MCF 10A (cell line): ENCODE results near the gene CAMSAP2. TPM values are rescaled to one million over a fixed set of nuclear protein-coding genes. Genes with fewer than 3 reads are reported as not detected.

Source experiments
- BruUV-seq: library from RNA; stranded (reverse); fragments of 400-500 nt; replicated peaks from 2 replicates; lab custom pipeline; 2021; lab: Mats Ljungman, UMichigan
- CTCF ChIA-PET: fragments of 300-600 bp; sonication (Branson Sonifier 250); formaldehyde crosslinking; extraction: SDS; loops from one replicate; lab custom pipeline; 2021; ENCODE audit warnings: antibody characterized with exemption, inconsistent platforms; lab: Yijun Ruan, JAX
- POLR2A ChIA-PET: fragments of 300-600, 350-650 bp; sonication (Branson Sonifier 250); formaldehyde crosslinking; extraction: SDS; loops from one replicate; lab custom pipeline; 2020; ENCODE audit warnings: antibody characterized with exemption, inconsistent platforms; lab: Yijun Ruan, JAX
- DNase-seq: peaks from one replicate; pipeline ENCODE4 v3.0.0-alpha.2; 2018; ENCODE audit not compliant: unreplicated experiment
- H3K27ac Mint-ChIP-seq: one replicate; pipeline ENCODE4 v1.8.0; 2022; ENCODE audit warnings: mild to moderate bottlenecking, low read depth, mixed read lengths; ENCODE audit not compliant: unreplicated experiment
- H3K27me3 Mint-ChIP-seq: one replicate; pipeline ENCODE4 v1.8.0; 2022; ENCODE audit warnings: mixed read lengths; ENCODE audit not compliant: insufficient read depth, unreplicated experiment
- H3K36me3 Mint-ChIP-seq: one replicate; pipeline ENCODE4 v1.8.0; 2022; ENCODE audit warnings: mild to moderate bottlenecking, moderate library complexity, mixed read lengths; ENCODE audit not compliant: insufficient read depth, unreplicated experiment
- H3K4me1 Mint-ChIP-seq: one replicate; pipeline ENCODE4 v1.8.0; 2022; ENCODE audit warnings: mixed read lengths; ENCODE audit not compliant: insufficient read depth, unreplicated experiment
- H3K4me3 Mint-ChIP-seq: one replicate; pipeline ENCODE4 v1.8.0; 2022; ENCODE audit warnings: mild to moderate bottlenecking, moderate library complexity, mixed read lengths; ENCODE audit not compliant: unreplicated experiment
- H3K9me3 Mint-ChIP-seq: one replicate; pipeline ENCODE4 v1.8.0; 2022; ENCODE audit warnings: mixed read lengths; ENCODE audit not compliant: unreplicated experiment
- intact Hi-C: fragments of 100-400 bp; cut with micrococcal nuclease; formaldehyde crosslinking; loops from 2 replicates; pipeline ENCODE4 v1.14.1; 2022
- total RNA-seq: library from RNA; stranded (reverse); gene quantifications from 2 replicates; pipeline ENCODE4 v1.2.3, GENCODE V29; 2022
- TF ChIP-seq, protein P1 (sequence below): fragments of 200-600 bp; IDR thresholded peaks from one replicate; pipeline ENCODE4 v1.8.0; 2022; ENCODE audit warnings: antibody characterized with exemption, mild to moderate bottlenecking; ENCODE audit not compliant: unreplicated experiment

Gene CAMSAP2
- total RNA-seq, 1 experiment from 2014 or later = 209 TPM

DNA sequence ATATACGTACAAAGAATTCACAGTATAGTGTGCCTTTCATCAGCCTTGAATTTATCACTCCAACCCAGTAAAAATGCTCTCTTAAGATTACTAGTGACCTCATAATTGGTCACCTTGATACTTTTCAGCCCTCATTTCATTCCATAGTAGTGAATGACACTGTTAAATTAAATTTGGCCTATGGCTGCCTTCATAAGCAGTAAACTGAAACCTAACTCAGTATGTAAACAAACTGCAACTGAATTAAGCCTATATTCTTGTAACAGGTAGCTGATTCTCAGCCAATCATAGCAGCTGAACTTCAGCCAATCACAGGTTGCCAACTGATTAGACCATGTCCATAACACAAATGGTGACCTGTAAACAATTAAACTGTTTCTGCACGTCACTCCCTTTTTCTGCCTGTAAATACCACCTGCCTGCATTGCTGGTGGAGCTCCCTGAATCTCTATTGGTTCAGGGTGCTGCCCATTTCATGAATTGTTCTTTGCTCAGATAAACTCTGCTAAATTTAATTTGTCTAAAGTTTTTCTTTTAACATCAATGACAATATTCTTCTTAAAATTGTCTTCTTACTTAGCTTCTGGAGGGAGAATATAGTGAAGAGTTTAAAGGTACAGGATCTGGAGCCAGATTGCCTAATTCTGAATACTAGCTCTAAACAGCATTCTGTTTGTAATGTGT, 24.0 kb upstream of the CAMSAP2 start:
- POLR2A ChIA-PET = interaction anchor here (0.6 to 5.1 kb wide), 6 partner anchors 9 to 45 kb away, joined by 3 to 31 read pairs (median 4); partner anchors contain the start of genes CAMSAP2 and DDX59
- peaks cover 7% of the 10 kb centered on the region for H3K9me3 Mint-ChIP-seq
- no peaks in the 10 kb centered on the region for H3K36me3 Mint-ChIP-seq
- no peak overlapping the region for H3K27ac Mint-ChIP-seq
- no TSS peak for BruUV-seq
- intact Hi-C loops = no loop called here
- TF ChIP-seq, protein P1, sequence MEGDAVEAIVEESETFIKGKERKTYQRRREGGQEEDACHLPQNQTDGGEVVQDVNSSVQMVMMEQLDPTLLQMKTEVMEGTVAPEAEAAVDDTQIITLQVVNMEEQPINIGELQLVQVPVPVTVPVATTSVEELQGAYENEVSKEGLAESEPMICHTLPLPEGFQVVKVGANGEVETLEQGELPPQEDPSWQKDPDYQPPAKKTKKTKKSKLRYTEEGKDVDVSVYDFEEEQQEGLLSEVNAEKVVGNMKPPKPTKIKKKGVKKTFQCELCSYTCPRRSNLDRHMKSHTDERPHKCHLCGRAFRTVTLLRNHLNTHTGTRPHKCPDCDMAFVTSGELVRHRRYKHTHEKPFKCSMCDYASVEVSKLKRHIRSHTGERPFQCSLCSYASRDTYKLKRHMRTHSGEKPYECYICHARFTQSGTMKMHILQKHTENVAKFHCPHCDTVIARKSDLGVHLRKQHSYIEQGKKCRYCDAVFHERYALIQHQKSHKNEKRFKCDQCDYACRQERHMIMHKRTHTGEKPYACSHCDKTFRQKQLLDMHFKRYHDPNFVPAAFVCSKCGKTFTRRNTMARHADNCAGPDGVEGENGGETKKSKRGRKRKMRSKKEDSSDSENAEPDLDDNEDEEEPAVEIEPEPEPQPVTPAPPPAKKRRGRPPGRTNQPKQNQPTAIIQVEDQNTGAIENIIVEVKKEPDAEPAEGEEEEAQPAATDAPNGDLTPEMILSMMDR = no peak
- H3K4me3 Mint-ChIP-seq = no peak overlapping the region
- DNase-seq = no peak
- H3K27me3 Mint-ChIP-seq = no peaks in the 10 kb centered on the region
- CTCF ChIA-PET = interaction anchor here (0.5 to 1.1 kb wide), 5 partner anchors 8 to 274 kb away, joined by 3 to 5 read pairs (median 3); no protein-coding TSS in a partner anchor
- H3K4me1 Mint-ChIP-seq = peaks cover 5% of the 10 kb centered on the region

DNA sequence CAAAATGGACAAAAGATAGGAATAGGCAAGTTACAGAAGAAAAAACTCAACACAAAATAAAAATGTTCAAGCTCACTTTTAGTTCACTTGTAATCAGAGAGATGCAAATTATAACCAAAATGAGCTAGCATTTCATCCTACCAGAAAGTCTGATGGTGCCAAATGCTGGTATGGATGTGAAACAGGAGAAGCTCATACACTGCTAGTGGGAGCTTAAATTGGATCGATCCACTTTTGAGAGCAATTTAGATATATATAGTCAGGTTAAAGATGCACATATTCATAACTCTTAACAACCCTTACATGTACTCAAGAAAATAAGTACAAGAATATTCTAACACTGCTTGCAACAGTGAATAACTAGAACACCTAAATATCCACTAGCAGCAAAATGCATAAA, 18.5 kb upstream of the CAMSAP2 start:
- TF ChIP-seq, protein P1 = no peak
- intact Hi-C loops = no loop called here
- no TSS peak for BruUV-seq
- Mint-ChIP-seq H3K9me3 (no peaks in the 10 kb centered on the region), H3K4me1 (no peaks in the 10 kb centered on the region), H3K27ac (no peak overlapping the region), H3K36me3 (no peaks in the 10 kb centered on the region), H3K4me3 (no peak overlapping the region), H3K27me3 (no peaks in the 10 kb centered on the region)
- ChIA-PET POLR2A (interaction anchor here (1.1 to 1.7 kb wide), 4 partner anchors 15 to 50 kb away, joined by 3 to 6 read pairs (median 4); partner anchors contain the start of genes CAMSAP2 and DDX59), CTCF (interaction anchor here (1.3 to 2.0 kb wide), 3 partner anchors 8 to 98 kb away, joined by 4 to 9 read pairs (median 7); no protein-coding TSS in a partner anchor)
- DNase-seq = no peak

DNA sequence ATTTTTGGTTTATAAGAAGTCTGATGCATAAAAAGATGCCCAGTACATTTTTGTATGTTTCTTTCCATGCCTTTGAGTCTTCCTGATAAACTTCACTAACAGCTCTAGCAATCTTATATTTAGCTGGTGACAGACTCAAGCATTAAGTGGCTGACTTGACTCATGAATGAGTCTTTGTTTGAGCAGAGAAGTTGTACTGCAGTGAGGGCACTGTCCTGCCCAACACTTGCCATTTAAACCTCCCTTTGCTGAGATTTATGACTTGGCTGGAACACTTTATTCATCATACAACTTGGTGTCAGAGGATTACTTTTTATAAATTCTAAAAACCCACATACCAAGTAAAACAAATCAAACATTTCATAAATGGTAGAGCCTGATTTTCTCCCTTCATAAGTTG, 14.6 kb upstream of the CAMSAP2 start:
- Mint-ChIP-seq H3K36me3 (no peaks in the 10 kb centered on the region), H3K4me1 (no peaks in the 10 kb centered on the region), H3K9me3 (no peaks in the 10 kb centered on the region), H3K4me3 (no peak overlapping the region), H3K27me3 (no peaks in the 10 kb centered on the region), H3K27ac (no peak overlapping the region)
- TF ChIP-seq, protein P1 = no peak
- no TSS peak for BruUV-seq
- ChIA-PET CTCF (interaction anchor here (0.6 kb wide), 2 partner anchors 10 to 157 kb away, joined by 4 read pairs; no protein-coding TSS in a partner anchor), POLR2A (interaction anchor here (0.6 to 2.1 kb wide), 5 partner anchors 9 to 1143 kb away, joined by 4 to 9 read pairs (median 5); partner anchors contain the start of gene DDX59)
- intact Hi-C loops = no loop called here
- no peak for DNase-seq

GRCh38 chr1:200727257-200727656, 11.4 kb upstream of the CAMSAP2 start:
- Mint-ChIP-seq H3K4me3 (no peak overlapping the region), H3K9me3 (no peaks in the 10 kb centered on the region), H3K27ac (no peak overlapping the region), H3K27me3 (no peaks in the 10 kb centered on the region), H3K4me1 (no peaks in the 10 kb centered on the region), H3K36me3 (no peaks in the 10 kb centered on the region)
- BruUV-seq = no TSS peak
- POLR2A ChIA-PET = interaction anchor here (0.6 to 4.4 kb wide), 7 partner anchors 9 to 59 kb away, joined by 3 to 52 read pairs (median 3); partner anchors contain the start of gene CAMSAP2
- TF ChIP-seq, protein P1 = no peak
- intact Hi-C loops = no loop called here
- no peak for DNase-seq
- CTCF ChIA-PET = interaction anchor here (1.6 kb wide), 1 partner anchor 10 kb away, joined by 7 read pairs; no protein-coding TSS in a partner anchor
